Upper lobe of right lung (tissue), 1 donor: ENCODE measurements around the gene NCOA3. TPM values are rescaled to one million over a fixed set of nuclear protein-coding genes. Genes with fewer than 3 reads are reported as not detected.

Experiments used
- ATAC-seq: fragments of 200-7000 bp; cut with Tn5 transposase; one replicate; pipeline ENCODE4 v1.9.1; 2020; ENCODE audit warnings: mild to moderate bottlenecking, moderate library complexity
- DNase-seq: peaks from one replicate; pipeline ENCODE4 v3.0.0-alpha.2; 2020
- H3K27ac ChIP-seq: fragments of 200-600 bp; one replicate; pipeline ENCODE4 v1.8.0; 2022
- H3K27me3 ChIP-seq: fragments of 200-600 bp; one replicate; pipeline ENCODE4 v1.8.0; 2022; ENCODE audit warnings: mild to moderate bottlenecking
- H3K36me3 ChIP-seq: fragments of 200-600 bp; one replicate; pipeline ENCODE4 v1.8.0; 2022
- H3K4me1 ChIP-seq: fragments of 200-600 bp; one replicate; pipeline ENCODE4 v1.8.0; 2022
- H3K4me3 ChIP-seq: fragments of 200-600 bp; one replicate; pipeline ENCODE4 v1.8.0; 2022; ENCODE audit warnings: mild to moderate bottlenecking
- H3K9me3 ChIP-seq: fragments of 200-600 bp; one replicate; pipeline ENCODE4 v1.8.0; 2022
- intact Hi-C: fragments of 100-400 bp; cut with DNase I; formaldehyde crosslinking; loops from one replicate; pipeline ENCODE4 v1.11.0; 2022
- total RNA-seq: library from RNA; stranded (reverse); fragmentation: NEBNext Ultra II Directional; extraction: Animal tissue kit (Norgen Biotek cat#: 25700); gene quantifications from one replicate; pipeline ENCODE4 v1.2.1, GENCODE V29; 2021
- TF ChIP-seq, protein P1 (sequence below): fragments of 200-600 bp; IDR thresholded peaks from one replicate; pipeline ENCODE4 v1.8.0; 2022; ENCODE audit warnings: antibody characterized with exemption
- donor health status: DM: no; HTN: yes; CAD: no; lungs with severe emphysema.

Gene NCOA3
- total RNA-seq, 1 donor from 2014 or later: 48.8 TPM

DNA sequence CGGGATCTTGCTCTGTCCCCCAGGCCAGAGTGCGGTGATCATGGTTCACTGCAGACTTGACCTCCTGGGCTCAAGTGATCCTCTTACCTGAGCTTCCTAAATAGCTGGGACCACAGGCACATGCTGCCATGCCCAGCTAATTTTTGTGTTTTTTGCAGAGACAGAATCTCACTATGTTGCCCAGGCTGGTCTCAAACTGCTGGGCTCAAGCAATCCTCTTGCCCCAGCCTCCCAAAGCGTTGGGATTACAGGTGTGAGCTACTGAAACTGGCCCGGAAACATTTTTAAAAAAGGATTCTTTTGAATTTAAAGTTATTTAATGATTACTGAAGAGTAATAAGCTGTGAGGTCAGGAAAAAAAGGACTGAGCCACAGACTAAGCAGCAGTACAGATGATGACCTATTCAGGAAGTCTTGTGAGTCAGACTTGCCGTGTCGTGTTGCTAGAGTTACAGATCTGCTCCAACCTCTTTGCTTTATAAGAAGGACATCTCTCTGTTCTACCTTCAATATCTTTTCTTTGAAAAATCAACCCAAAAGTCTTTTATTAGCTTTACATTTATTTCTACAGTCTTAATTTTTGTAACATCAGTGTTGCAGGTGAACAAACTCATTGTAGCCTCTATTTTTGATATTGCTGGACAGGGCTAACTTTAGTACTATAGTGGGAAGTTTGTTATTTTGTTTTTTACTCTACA is 108.7 kb downstream of the NCOA3 start:
- DNase-seq: no peak
- intact Hi-C loops: no loop called here

DNA sequence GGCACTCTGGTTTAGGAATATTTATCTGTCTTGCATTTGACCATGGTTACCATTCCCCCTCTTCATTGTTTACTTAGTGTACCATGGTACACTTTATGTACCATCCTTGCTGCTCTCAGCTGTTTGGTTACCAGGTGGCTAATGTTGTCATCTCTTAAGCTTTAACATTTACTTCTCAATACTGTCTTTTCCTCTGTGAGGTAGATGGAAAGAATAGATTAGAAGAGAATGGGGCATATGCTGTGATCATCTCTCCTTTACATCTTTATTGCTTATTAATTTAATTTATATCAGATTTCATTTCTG is 109.2 kb downstream of the NCOA3 start:
- DNase-seq (no peak), ATAC-seq (no peak)
- peaks cover 22% of the 10 kb centered on the region for H3K4me1 ChIP-seq
- TF ChIP-seq, protein P1, sequence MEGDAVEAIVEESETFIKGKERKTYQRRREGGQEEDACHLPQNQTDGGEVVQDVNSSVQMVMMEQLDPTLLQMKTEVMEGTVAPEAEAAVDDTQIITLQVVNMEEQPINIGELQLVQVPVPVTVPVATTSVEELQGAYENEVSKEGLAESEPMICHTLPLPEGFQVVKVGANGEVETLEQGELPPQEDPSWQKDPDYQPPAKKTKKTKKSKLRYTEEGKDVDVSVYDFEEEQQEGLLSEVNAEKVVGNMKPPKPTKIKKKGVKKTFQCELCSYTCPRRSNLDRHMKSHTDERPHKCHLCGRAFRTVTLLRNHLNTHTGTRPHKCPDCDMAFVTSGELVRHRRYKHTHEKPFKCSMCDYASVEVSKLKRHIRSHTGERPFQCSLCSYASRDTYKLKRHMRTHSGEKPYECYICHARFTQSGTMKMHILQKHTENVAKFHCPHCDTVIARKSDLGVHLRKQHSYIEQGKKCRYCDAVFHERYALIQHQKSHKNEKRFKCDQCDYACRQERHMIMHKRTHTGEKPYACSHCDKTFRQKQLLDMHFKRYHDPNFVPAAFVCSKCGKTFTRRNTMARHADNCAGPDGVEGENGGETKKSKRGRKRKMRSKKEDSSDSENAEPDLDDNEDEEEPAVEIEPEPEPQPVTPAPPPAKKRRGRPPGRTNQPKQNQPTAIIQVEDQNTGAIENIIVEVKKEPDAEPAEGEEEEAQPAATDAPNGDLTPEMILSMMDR: no peak
- no peaks in the 10 kb centered on the region for H3K9me3 ChIP-seq
- H3K36me3 ChIP-seq: no peaks in the 10 kb centered on the region
- intact Hi-C loops: no loop called here
- no peak overlapping the region for H3K4me3 ChIP-seq
- H3K27me3 ChIP-seq: no peaks in the 10 kb centered on the region
- peak overlapping the region; percentile 7 for H3K27ac ChIP-seq

More for the DNA sequence above, 108.7 kb downstream of the NCOA3 start:
- H3K9me3 ChIP-seq: no peaks in the 10 kb centered on the region
- H3K27me3 ChIP-seq: no peaks in the 10 kb centered on the region
- no peaks in the 10 kb centered on the region for H3K36me3 ChIP-seq
- H3K4me3 ChIP-seq: no peak overlapping the region
- H3K4me1 ChIP-seq: peaks cover 26% of the 10 kb centered on the region
- TF ChIP-seq, protein P1: no peak
- H3K27ac ChIP-seq: peak overlapping the region; percentile 7
- ATAC-seq: peak; percentile 66

DNA sequence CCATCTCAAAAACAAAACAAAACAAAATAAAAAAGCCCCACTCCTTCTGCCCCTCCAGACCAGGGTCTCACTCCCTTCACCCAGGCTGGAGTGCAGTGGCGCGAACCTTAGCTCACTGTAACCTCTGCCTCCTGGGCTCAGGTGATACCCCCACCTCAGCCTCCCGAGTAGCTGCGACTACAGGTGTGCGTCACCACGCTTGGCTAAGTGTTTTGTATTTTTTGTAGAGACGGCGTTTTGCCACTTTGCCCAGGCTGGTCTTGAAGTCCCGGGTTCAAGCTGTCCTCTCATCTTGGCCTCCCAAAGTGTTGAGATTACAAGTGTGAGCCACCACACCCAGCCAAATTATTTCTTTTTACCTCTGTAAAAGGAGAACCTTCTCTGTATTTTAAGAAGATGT is 110.1 kb downstream of the NCOA3 start:
- intact Hi-C loops: no loop called here
- H3K27ac ChIP-seq: no peak overlapping the region
- DNase-seq: no peak
- no peak for ATAC-seq
- H3K4me1 ChIP-seq: peaks cover 17% of the 10 kb centered on the region
- H3K36me3 ChIP-seq: no peaks in the 10 kb centered on the region
- no peaks in the 10 kb centered on the region for H3K27me3 ChIP-seq
- no peaks in the 10 kb centered on the region for H3K9me3 ChIP-seq
- TF ChIP-seq, protein P1: no peak
- H3K4me3 ChIP-seq: no peak overlapping the region

DNA sequence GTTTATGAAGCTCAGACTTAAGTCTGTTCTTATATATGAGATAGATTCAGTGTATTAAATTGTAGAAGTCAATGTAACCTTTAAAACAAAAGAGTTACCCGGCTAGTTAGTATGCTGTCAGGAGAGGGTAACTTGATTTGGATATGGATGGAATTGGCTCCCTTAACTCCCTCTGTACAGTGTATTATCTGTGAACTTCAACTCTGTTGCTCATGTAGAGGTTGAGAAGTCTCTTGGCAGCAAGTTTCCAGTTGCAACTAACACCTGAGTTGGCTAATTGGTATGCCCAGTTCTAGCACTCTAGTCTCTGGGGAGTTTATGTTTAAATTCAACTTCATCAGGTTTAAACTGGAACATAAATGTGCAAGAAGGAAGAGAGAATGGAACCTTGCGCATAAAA is 111.0 kb downstream of the NCOA3 start:
- TF ChIP-seq, protein P1: no peak
- no peaks in the 10 kb centered on the region for H3K9me3 ChIP-seq
- intact Hi-C loops: no loop called here
- no peaks in the 10 kb centered on the region for H3K27me3 ChIP-seq
- no peak overlapping the region for H3K27ac ChIP-seq
- H3K4me3 ChIP-seq: no peak overlapping the region
- H3K36me3 ChIP-seq: no peaks in the 10 kb centered on the region
- DNase-seq (no peak), ATAC-seq (no peak)
- peaks cover 8% of the 10 kb centered on the region for H3K4me1 ChIP-seq

DNA sequence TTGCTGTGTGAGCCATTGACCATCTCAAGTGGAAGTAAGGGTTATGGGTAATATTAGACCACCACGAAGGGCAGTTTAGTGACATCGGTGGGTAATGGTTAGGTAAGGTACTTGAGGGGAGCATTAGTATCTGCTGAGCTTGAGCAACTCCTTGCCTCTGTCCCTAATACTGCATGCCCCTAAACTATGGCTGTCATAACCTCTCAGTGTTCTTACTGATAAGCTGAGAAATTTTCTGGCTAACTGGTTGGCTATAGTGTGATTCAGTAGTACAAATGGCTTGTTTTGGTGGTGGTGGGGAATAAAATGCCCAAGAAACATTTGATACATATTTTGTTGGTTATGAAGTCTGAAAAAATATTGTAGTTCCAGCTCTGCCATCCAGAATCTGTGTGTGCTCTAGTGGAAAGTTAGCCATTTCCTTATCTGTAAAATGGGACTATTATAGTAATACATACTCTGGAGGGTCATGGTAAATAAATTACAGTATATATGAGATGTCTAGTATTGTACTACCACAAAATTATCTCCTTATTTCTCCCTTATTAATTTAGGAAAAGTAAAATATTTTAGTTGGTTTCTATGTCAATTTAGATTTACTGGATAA is 113.1 kb downstream of the NCOA3 start:
- no peak for ATAC-seq

More for the DNA sequence above, 113.1 kb downstream of the NCOA3 start:
- Histone ChIP-seq H3K4me3 (no peak overlapping the region), H3K27me3 (no peaks in the 10 kb centered on the region), H3K9me3 (no peaks in the 10 kb centered on the region), H3K27ac (no peak overlapping the region), H3K4me1 (peaks cover 6% of the 10 kb centered on the region), H3K36me3 (no peaks in the 10 kb centered on the region)
- intact Hi-C loops: no loop called here
- no peak for DNase-seq
- TF ChIP-seq, protein P1: no peak
